NT2/D1 (cell line): ENCODE results near the gene TMEM94.

Experiments
- DNase-seq: peaks from one replicate; pipeline ENCODE4 v3.0.0-alpha.2; 2011; ENCODE audit warnings: low read depth, low spot score
- H3K27me3 ChIP-seq: 2 replicates; pipeline ENCODE4 v1.6.0; 2011; ENCODE audit warnings: mild to moderate bottlenecking; ENCODE audit not compliant: insufficient read length, insufficient read depth
- H3K36me3 ChIP-seq: 2 replicates; pipeline ENCODE4 v1.6.1; 2011; ENCODE audit warnings: mild to moderate bottlenecking, low read length, mixed read lengths; ENCODE audit not compliant: insufficient read depth, insufficient read length
- H3K4me1 ChIP-seq: 2 replicates; pipeline ENCODE4 v1.5.1; 2011; ENCODE audit not compliant: insufficient read depth, insufficient read length
- H3K4me3 ChIP-seq: 2 replicates; pipeline ENCODE4 v1.5.1; 2011; ENCODE audit warnings: low read depth; ENCODE audit not compliant: insufficient read length
- H3K9ac ChIP-seq: 2 replicates; pipeline ENCODE4 v1.6.0; 2011; ENCODE audit warnings: low read depth; ENCODE audit not compliant: insufficient read length
- H3K9me3 ChIP-seq: 2 replicates; pipeline ENCODE4 v1.5.1; 2011; ENCODE audit warnings: mild to moderate bottlenecking, low read length; ENCODE audit not compliant: insufficient read depth
- SUZ12 ChIP-seq: IDR thresholded peaks from 2 replicates; pipeline ENCODE4 v1.6.1; 2011; ENCODE audit not compliant: insufficient read length, insufficient read depth; ENCODE audit errors: extremely low read depth
- YY1 ChIP-seq: IDR thresholded peaks from 2 replicates; pipeline ENCODE4 v1.6.1; 2011; ENCODE audit not compliant: insufficient read length, insufficient read depth
- ZNF274 ChIP-seq: IDR thresholded peaks from 2 replicates; pipeline ENCODE4 v1.6.1; 2011; ENCODE audit warnings: mild to moderate bottlenecking, low read depth, low read length

TMEM94 gene

DNA sequence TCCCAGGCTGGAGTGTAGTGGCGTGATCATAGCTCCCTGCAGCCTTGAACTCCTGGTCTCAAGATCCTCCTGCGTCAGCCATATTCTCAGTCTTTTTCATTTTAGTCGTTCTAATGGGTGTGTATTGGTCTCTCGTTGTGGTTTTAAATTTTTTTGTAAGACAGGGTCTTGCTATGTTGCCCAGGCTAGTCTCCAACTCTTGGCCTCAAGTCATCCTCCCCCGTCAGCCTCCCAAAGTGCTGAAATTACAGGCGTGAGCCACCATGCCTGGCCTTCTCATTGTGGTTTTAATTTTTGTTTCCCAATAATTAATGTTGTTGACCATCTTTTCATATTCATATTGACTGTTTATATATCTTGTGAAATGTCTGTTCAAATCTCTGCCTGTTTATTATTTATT lies 8.6 kb downstream of the TMEM94 start:
- DNase-seq, result no peak
- peaks cover 4% of the 10 kb centered on the region for H3K36me3 ChIP-seq
- no peak overlapping the region for H3K9ac ChIP-seq
- no peak overlapping the region for H3K4me3 ChIP-seq
- H3K9me3 ChIP-seq, result no peaks in the 10 kb centered on the region
- no peaks in the 10 kb centered on the region for H3K4me1 ChIP-seq
- TF ChIP-seq ZNF274 (no peak), YY1 (no peak), SUZ12 (no peak)
- no peaks in the 10 kb centered on the region for H3K27me3 ChIP-seq

DNA sequence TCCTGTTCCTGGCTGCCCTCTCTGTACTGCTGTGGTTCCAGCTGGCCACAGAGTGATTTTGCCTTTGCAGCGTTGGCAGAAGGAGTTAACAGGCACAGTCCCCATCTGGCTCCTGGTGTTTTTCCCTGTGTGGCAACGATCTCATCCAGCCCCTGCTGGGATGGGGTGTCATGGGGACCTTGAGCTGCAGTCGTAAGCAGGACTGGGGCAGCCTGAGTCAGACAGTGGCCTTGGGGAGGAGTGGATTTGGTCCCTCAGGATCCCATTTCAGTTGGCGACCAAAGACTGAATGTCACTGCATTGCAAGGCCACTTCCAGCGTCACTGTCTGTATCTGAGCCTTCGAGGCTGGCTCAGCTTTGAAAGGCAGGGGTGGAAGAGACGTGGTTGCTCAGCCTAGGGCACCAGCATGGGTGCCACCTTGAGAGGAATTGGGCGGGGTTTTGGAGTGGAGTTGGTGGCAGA lies 11.9 kb downstream of the TMEM94 start:
- no peaks in the 10 kb centered on the region for H3K4me1 ChIP-seq
- H3K9ac ChIP-seq, result no peak overlapping the region
- TF ChIP-seq ZNF274 (no peak), SUZ12 (no peak), YY1 (no peak)
- H3K27me3 ChIP-seq, result no peaks in the 10 kb centered on the region
- no peaks in the 10 kb centered on the region for H3K9me3 ChIP-seq
- H3K36me3 ChIP-seq, result peaks cover 21% of the 10 kb centered on the region
- no peak for DNase-seq
- no peak overlapping the region for H3K4me3 ChIP-seq

DNA sequence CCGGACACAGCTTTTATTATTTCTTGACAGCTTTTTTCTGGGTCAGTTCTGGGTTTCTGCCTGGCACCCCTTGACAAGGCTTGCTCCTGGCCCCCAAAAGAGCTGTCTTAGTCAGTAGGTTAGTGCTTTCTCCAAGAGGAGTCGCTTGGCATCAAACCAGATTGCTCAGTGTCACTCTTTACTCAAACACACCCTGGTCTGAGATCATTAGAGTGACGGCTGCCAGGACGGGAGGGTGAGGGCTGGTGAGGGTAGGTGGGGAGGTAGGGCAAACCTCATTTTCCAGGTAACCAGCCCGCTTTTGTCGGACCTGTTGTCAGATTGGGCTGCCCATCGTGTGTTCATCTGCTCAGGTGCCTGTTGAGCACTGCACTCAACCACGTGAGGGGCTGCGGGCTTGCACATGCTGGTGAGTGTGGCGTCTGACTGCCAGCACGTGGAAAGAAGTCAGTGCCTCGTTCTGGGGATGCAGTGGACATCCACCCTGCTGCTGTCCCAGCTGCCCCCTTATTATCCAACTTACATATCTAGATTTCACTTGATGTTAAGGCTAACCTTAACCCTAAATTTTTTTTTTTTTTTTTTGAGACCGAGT lies 12.4 kb downstream of the TMEM94 start:
- TF ChIP-seq SUZ12, result no peak
- TF ChIP-seq YY1, result no peak
- TF ChIP-seq ZNF274, result no peak
- Histone ChIP-seq H3K9ac (no peak overlapping the region), H3K4me3 (no peak overlapping the region), H3K4me1 (no peaks in the 10 kb centered on the region), H3K36me3 (peaks cover 26% of the 10 kb centered on the region), H3K9me3 (no peaks in the 10 kb centered on the region), H3K27me3 (no peaks in the 10 kb centered on the region)
- no peak for DNase-seq

DNA sequence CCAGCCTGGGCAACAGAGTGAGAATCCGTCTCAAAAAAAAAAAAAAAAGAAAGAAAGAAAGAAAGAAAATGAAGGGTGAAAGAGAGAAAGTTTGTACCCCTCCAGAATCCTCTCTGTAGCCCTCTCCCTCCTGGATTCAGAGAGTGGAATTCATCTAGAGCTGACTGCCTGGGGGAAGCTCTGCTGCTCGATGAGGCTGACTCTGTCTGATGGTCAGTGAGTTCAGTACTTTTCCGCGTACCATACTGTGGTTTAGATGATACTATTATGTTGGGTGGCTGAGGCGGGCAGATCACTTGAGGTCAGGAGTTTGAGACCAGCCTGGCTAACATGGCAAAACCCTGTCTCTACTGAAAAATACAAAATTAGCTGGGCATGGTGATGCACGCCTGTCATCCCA lies 14.8 kb downstream of the TMEM94 start:
- DNase-seq, result no peak
- Histone ChIP-seq H3K4me1 (peaks cover 3% of the 10 kb centered on the region), H3K9ac (no peak overlapping the region), H3K27me3 (no peaks in the 10 kb centered on the region), H3K36me3 (peaks cover 40% of the 10 kb centered on the region), H3K9me3 (no peaks in the 10 kb centered on the region), H3K4me3 (no peak overlapping the region)
- TF ChIP-seq YY1 (no peak), ZNF274 (no peak), SUZ12 (no peak)

DNA sequence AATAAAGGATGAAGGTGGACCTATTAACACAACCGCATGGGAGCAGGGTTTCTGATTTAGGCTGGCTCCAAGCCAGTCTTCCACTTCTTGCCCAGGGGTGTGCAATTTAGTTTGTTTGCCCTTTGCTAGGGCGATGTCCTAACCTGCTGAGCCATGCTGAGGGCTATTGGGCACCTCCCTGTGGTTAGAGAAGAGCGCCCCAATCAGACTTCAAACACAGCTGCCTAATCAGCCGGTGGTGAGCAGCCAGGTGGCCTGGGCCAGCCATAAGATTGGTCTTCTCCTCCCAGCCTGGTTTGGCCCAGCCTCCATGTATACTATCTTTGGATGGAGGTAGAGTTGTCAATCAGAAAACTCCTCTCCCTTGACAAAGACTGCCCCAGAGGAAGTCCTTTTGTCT lies 15.7 kb downstream of the TMEM94 start:
- H3K36me3 ChIP-seq, result peaks cover 45% of the 10 kb centered on the region

DNA sequence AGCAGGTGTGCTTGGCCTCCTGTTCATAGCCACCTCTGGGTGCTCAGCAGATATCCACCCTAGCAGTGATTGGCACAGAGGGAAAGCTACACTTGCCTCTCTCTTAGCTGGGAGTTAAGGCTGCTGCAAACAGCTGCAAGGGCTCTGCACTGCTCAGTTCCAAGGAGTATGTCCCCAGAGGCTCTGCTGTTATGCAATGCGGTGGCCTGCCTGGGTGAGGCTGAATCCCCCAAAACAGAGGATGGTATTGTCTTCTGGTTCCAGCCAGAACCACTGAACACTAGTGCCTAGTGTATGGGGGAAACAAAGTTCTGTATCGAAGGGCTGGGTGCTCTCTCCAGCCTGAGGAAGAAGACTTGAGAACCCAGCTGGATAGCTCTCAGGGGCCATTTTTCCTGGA lies 16.8 kb downstream of the TMEM94 start:
- no peak overlapping the region for H3K9ac ChIP-seq
- peaks cover 3% of the 10 kb centered on the region for H3K4me1 ChIP-seq
- H3K9me3 ChIP-seq, result no peaks in the 10 kb centered on the region
- H3K36me3 ChIP-seq, result peaks cover 50% of the 10 kb centered on the region
- no peak overlapping the region for H3K4me3 ChIP-seq
- DNase-seq, result no peak
- TF ChIP-seq ZNF274, result no peak
- no peak for TF ChIP-seq SUZ12
- no peak for TF ChIP-seq YY1
- no peaks in the 10 kb centered on the region for H3K27me3 ChIP-seq

More for the DNA sequence above, 15.7 kb downstream of the TMEM94 start:
- Histone ChIP-seq H3K4me3 (no peak overlapping the region), H3K27me3 (no peaks in the 10 kb centered on the region), H3K4me1 (peaks cover 3% of the 10 kb centered on the region), H3K9me3 (no peaks in the 10 kb centered on the region), H3K9ac (no peak overlapping the region)
- no peak for DNase-seq
- TF ChIP-seq SUZ12, result no peak
- no peak for TF ChIP-seq YY1
- no peak for TF ChIP-seq ZNF274

DNA sequence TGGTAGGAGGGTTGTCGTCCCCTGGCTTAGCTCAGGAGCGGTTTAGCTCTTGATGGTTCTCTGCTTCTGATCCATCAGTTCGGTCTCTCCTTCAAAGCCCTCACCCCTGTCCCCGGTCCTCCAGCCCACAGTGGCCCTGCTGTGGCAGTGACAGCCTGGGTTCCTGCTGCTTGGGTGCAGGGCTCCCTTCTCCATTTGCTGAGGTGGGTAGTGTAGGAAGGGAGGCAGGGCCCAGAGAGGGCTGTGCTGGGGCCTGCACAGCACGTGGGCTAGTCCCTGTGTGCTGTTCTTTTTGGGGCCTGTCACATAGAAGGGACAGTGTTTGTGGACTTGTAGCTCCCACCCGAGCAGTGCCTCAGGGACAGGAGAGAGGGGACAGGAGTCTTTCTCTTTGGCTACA lies 18.3 kb downstream of the TMEM94 start:
- DNase-seq, result no peak
- Histone ChIP-seq H3K4me1 (peaks cover 9% of the 10 kb centered on the region), H3K27me3 (no peaks in the 10 kb centered on the region), H3K36me3 (peaks cover 46% of the 10 kb centered on the region), H3K9ac (no peak overlapping the region), H3K4me3 (no peak overlapping the region), H3K9me3 (no peaks in the 10 kb centered on the region)
- TF ChIP-seq SUZ12 (no peak), YY1 (no peak), ZNF274 (no peak)
